ENCODE data around the gene ZFYVE28.

Gene ZFYVE28

DNA sequence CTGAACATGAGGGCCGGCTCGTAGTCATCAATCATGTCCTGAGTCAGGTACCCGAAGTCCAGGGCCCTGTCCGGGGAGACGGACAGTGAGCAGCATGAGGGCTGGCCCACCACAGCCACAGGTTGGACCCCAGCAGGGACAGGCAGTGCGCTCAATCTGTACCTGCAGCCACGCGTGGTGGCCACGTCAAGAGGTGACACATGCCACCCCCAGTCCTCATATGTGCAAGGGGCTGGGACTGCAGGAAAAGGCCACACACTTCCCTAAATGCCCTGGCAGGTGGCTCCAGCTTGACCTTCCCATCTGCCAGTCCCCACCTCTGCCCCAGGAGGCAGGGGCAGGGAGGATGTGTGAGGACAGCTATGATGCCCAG is 82.7 kb downstream of the ZFYVE28 start:
- Mint-ChIP-seq H3K9me3 (no peaks in the 10 kb centered on the region), H3K4me1 (no peaks in the 10 kb centered on the region), H3K4me3 (no peak overlapping the region), H3K27ac (no peak overlapping the region), H3K27me3 (peaks cover 4% of the 10 kb centered on the region), H3K36me3 (no peaks in the 10 kb centered on the region)
- no peak for DNase-seq
- CTCF ChIA-PET, result interaction anchor here (0.5 kb wide), 1 partner anchor 117 kb away, joined by 3 read pairs; no protein-coding TSS in a partner anchor

- H3K27me3 Mint-ChIP-seq, result peaks cover 4% of the 10 kb centered on the region
- DNase-seq, result no peak
- H3K4me3 Mint-ChIP-seq, result no peak overlapping the region
- H3K9me3 Mint-ChIP-seq, result no peaks in the 10 kb centered on the region
- CTCF ChIA-PET, result no interaction called here
- H3K36me3 Mint-ChIP-seq, result no peaks in the 10 kb centered on the region
- no peak overlapping the region for H3K27ac Mint-ChIP-seq
- no peaks in the 10 kb centered on the region for H3K4me1 Mint-ChIP-seq
Observed at GRCh38 chr4:2334826-2335728, 83.4 kb downstream of the ZFYVE28 start.

DNA sequence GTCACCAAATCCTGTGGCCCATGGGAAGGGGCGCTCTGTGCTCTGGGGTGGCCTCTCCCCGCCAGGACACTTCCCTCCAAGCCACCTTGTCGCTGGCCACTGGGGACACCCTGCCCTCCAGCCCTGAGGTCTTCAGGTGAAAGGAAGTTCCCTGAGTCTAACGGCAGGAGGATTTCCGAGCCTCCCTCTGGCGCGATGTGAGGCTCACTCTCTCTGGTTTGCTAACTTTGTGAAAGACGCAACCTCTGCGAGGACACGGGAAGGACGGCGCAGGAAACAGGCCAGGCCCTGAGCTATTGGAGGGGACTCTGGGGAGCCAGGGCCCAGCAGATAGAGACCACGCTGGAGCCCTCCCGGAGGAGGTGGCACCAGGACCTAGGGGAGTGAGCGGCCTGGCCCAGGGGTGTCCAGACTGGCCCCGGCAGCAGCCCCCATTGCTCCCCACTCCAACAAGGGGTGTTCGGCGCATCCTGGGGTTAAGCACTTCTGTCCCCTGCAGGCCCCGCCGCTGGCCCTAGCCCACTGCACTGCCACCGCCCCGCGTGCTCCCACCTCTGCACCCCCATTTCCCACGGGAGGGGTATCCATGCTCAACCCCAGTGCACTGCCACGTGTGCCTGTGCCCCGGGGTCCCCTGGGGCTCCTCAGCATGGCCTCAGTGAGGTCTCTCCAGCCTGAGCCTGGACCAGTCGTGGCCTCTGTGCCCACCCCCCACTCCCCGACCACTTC is 84.4 kb downstream of the ZFYVE28 start:
- CTCF ChIA-PET, result no interaction called here
- no peak overlapping the region for H3K4me3 Mint-ChIP-seq
- peaks cover under 1% of the 10 kb centered on the region for H3K36me3 Mint-ChIP-seq
- peaks cover 4% of the 10 kb centered on the region for H3K27me3 Mint-ChIP-seq
- no peak overlapping the region for H3K27ac Mint-ChIP-seq
- H3K9me3 Mint-ChIP-seq, result no peaks in the 10 kb centered on the region
- DNase-seq, result no peak
- H3K4me1 Mint-ChIP-seq, result no peaks in the 10 kb centered on the region

- Mint-ChIP-seq H3K4me1 (no peaks in the 10 kb centered on the region), H3K27ac (no peak overlapping the region), H3K27me3 (peaks cover 4% of the 10 kb centered on the region), H3K36me3 (peaks cover 5% of the 10 kb centered on the region), H3K4me3 (no peak overlapping the region), H3K9me3 (peaks cover 3% of the 10 kb centered on the region)
- no peak for DNase-seq
- CTCF ChIA-PET, result no interaction called here
Observed at GRCh38 chr4:2333356-2333841, 85.0 kb downstream of the ZFYVE28 start.

DNA sequence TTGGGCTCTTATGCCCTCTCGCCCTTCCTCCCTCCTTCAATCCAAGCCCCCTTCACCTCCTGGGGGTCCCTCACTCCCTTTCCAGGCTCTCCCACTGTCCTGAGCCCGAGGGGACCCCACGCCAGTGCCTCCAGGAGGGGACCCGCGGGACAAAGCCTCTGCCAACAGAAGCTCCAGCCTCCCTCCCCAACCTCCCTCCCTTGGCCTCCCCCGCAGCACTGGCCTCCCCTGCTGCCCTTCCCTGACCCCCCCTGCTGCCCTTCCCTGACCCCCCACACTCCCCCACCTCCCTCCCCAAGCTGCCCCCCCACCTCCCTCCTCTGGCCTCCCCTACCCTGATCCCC is 85.5 kb downstream of the ZFYVE28 start:
- DNase-seq, result no peak
- Mint-ChIP-seq H3K36me3 (peaks cover 8% of the 10 kb centered on the region), H3K9me3 (peaks cover 6% of the 10 kb centered on the region), H3K4me1 (no peaks in the 10 kb centered on the region), H3K4me3 (no peak overlapping the region), H3K27ac (no peak overlapping the region), H3K27me3 (peaks cover 4% of the 10 kb centered on the region)
- CTCF ChIA-PET, result no interaction called here

GRCh38 chr4:2332201-2332975 is 86.1 kb downstream of the ZFYVE28 start:
- Mint-ChIP-seq H3K27ac (no peak overlapping the region), H3K36me3 (peaks cover 11% of the 10 kb centered on the region), H3K4me1 (no peaks in the 10 kb centered on the region), H3K9me3 (peaks cover 9% of the 10 kb centered on the region), H3K4me3 (no peak overlapping the region), H3K27me3 (peaks cover 4% of the 10 kb centered on the region)
- CTCF ChIA-PET, result no interaction called here
- no peak for DNase-seq

GRCh38 chr4:2331519-2332200 is 86.8 kb downstream of the ZFYVE28 start:
- H3K4me1 Mint-ChIP-seq, result no peaks in the 10 kb centered on the region
- CTCF ChIA-PET, result no interaction called here
- no peak overlapping the region for H3K4me3 Mint-ChIP-seq
- DNase-seq, result no peak
- peaks cover 12% of the 10 kb centered on the region for H3K36me3 Mint-ChIP-seq
- H3K27ac Mint-ChIP-seq, result no peak overlapping the region
- H3K27me3 Mint-ChIP-seq, result peaks cover 3% of the 10 kb centered on the region
- peaks cover 11% of the 10 kb centered on the region for H3K9me3 Mint-ChIP-seq

DNA sequence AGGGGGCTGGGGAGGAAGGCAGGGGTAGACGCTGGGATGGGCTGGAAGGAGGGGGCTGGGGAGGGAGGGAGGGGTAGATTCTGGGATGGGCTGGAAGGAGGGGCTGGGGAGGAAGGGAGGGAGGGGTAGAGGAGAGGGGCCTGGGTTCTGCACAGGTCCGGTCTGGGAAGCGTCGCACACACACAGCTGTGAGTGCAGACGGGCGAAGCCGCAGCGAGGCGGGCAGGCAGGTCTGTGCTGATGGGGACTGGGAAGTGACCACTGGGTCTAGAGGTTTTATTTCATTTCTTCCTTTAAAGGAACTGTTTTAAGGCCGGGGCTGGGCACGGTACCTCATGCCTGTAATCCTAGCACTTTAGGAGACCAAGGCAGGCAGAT is 87.4 kb downstream of the ZFYVE28 start:
- Mint-ChIP-seq H3K9me3 (peaks cover 11% of the 10 kb centered on the region), H3K4me1 (no peaks in the 10 kb centered on the region), H3K4me3 (no peak overlapping the region), H3K27ac (no peak overlapping the region), H3K27me3 (no peaks in the 10 kb centered on the region), H3K36me3 (peaks cover 12% of the 10 kb centered on the region)
- CTCF ChIA-PET, result no interaction called here
- no peak for DNase-seq

DNA sequence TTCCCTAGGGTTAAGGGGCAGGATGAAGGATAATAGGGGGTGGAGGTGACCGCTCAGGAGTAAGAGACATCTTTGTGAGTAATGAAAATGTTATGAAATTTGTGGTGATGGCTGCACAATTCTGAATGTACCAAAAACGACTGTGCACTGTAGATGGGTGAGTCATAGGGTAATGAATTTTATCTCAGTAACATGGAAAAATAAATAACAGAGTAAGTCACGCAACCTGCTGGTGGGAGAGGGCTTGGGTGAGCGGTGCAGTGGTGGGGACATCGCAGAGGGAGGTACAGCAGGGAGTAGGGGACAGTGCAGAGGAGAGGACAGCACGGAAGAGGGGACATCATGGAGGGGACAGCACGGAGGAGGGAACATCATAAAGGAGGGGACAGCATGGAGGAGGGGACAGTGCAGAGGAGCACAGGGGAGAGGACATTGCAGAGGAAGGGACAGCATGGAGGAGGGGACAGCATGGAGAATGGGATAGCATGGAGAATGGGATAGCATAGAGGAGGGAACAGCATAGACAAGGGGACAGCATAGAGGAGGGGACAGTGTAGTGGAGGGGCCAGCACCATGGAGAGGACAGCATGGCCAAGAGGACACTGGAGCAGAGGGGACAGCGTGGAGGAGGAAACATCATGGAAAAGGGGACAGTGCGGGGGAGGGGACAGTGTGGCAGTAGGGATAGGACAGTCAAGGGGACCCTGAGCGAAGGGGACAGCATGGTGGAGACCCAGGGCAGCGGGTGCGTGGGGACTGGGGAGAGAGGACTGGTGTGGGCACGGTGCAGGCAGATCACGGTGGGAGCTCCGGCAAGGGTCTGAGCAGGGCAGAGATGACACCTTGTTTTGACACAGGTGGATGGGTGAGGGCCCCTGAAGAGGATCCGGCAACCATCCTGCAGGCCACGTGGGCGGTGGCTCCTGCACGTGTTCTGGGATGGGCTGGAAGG is 88.1 kb downstream of the ZFYVE28 start:
- H3K4me3 Mint-ChIP-seq, result no peak overlapping the region
- CTCF ChIA-PET, result no interaction called here
- H3K27me3 Mint-ChIP-seq, result no peaks in the 10 kb centered on the region
- H3K36me3 Mint-ChIP-seq, result peaks cover 12% of the 10 kb centered on the region
- no peak overlapping the region for H3K27ac Mint-ChIP-seq
- DNase-seq, result no peak
- H3K4me1 Mint-ChIP-seq, result no peaks in the 10 kb centered on the region
- H3K9me3 Mint-ChIP-seq, result peaks cover 11% of the 10 kb centered on the region

- DNase-seq, result no peak
- Mint-ChIP-seq H3K4me3 (no peak overlapping the region), H3K27ac (no peak overlapping the region), H3K27me3 (no peaks in the 10 kb centered on the region), H3K36me3 (peaks cover 12% of the 10 kb centered on the region), H3K9me3 (peaks cover 11% of the 10 kb centered on the region), H3K4me1 (no peaks in the 10 kb centered on the region)
- CTCF ChIA-PET, result no interaction called here
Observed at GRCh38 chr4:2327579-2327978, 90.9 kb downstream of the ZFYVE28 start.

GRCh38 chr4:2324891-2325290 is 93.6 kb downstream of the ZFYVE28 start:
- H3K27me3 Mint-ChIP-seq, result no peaks in the 10 kb centered on the region
- CTCF ChIA-PET, result no interaction called here
- no peaks in the 10 kb centered on the region for H3K4me1 Mint-ChIP-seq
- peaks cover 11% of the 10 kb centered on the region for H3K9me3 Mint-ChIP-seq
- peaks cover 12% of the 10 kb centered on the region for H3K36me3 Mint-ChIP-seq
- H3K4me3 Mint-ChIP-seq, result no peak overlapping the region
- H3K27ac Mint-ChIP-seq, result no peak overlapping the region
- DNase-seq, result no peak

- DNase-seq, result no peak
- H3K27ac Mint-ChIP-seq, result no peak overlapping the region
- peaks cover 5% of the 10 kb centered on the region for H3K9me3 Mint-ChIP-seq
- H3K27me3 Mint-ChIP-seq, result no peaks in the 10 kb centered on the region
- no peaks in the 10 kb centered on the region for H3K4me1 Mint-ChIP-seq
- CTCF ChIA-PET, result no interaction called here
- H3K36me3 Mint-ChIP-seq, result peaks cover 3% of the 10 kb centered on the region
- H3K4me3 Mint-ChIP-seq, result no peak overlapping the region
Observed at GRCh38 chr4:2322841-2323240, 95.6 kb downstream of the ZFYVE28 start.

DNA sequence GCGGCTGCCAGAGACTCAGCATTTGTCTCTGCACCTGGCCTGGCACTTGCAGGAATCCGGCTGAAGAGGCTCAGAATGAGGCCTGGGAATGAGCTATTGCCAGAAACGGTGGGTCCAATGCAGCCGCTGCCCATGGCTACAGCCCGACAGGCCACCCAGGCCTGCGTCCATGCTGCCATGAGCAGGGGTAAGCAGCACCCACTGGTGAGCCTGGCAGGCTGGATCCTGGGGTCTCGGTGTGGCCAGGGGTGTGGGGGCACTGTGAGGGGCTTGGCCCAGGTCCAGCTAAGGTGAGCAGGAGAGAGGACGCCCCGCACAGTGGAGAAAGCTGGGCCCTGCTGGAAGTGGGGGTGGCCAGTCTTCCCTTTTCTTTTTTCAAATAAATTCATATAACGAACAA is 96.2 kb downstream of the ZFYVE28 start:
- no peak overlapping the region for H3K4me3 Mint-ChIP-seq
- no peaks in the 10 kb centered on the region for H3K4me1 Mint-ChIP-seq
- CTCF ChIA-PET, result no interaction called here
- DNase-seq, result no peak
- no peaks in the 10 kb centered on the region for H3K27me3 Mint-ChIP-seq
- no peaks in the 10 kb centered on the region for H3K36me3 Mint-ChIP-seq
- H3K9me3 Mint-ChIP-seq, result no peaks in the 10 kb centered on the region
- H3K27ac Mint-ChIP-seq, result no peak overlapping the region
